Measurements from ENCODE around the gene MBNL2.

MBNL2 gene

DNA sequence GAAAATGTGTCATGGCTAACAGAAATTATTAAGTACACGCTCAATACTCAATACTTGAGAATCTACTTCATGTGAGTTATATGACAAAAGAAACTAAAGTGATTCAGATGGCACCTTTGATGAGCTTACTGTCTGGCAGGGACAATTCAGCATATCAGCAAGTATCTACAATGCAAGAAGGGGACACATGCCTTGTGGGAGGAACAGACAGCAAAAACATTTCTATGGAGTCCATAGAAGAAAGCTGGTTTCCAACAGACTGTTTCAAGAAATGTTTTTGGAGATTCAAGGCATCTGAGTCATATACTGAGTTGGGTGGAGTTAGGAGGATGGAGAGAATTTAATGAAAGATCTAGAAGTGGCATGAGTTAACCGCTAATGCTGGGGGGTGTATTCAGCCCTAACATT is 54.7 kb downstream of the MBNL2 start:
- DNase-seq: no peak

DNA sequence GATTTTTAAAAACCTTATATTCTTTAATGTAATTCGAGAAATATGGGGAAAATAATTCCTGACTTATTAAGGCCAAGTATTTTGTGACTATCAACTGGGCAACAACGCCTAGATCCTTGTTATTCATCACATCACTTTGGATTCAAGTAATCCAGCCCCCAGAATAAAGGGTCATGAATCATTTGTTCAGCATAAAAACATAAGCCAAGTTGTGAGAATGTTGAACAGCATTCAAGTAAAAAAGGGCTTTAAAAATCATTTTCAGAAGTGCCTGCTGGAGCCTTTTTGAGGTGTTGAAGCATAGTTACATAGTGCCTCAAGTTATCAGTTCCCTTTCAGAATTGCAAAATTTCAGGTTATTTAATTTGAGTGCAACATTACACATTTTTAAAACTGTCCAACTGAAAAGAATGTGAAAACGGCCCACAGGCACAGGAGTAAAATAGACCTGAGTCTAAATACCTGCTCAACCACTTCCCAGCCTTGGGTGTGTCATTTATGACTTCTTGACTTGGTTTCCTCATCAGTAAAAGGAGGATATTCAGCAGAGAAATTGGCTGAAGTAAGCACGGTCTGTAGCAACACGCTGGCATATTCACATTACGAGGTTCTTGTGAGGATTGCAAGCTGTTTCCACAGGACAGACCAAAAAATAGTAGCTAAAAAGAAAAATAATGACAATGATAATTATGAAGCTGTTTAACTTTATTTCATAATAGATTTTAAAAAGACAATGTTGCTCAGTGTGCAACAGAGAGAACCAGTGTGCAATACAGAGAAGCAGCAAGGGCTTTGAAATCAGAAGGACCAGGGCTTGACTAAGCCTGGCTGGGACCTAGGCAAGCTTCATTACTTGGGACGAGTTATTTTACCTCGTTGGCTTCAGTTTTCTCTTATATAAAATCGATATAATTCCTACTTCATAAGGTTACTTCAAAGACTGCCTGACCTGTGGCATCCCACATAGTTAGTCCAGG is 56.6 kb downstream of the MBNL2 start:
- DNase-seq: no peak

DNA sequence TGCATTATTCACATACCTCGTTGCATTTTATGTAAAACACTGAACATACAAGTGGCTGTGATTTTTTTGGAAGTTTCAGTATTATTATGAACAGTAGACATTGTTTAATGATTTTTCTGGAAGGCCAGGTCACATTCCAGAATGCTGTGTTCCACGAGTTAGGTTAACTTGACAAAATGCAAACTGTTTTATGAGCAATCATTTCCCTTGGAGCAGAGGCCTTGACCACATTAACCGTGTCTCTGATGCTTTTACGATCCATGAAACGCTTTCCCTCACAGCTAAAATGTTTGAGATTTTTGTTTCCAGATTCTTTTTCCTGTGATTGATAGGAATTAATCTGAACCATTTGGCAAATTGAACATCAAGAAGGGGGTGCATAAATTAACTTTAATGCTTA is 57.8 kb downstream of the MBNL2 start:
- no peak for DNase-seq

GRCh38 chr13:97280478-97280877 is 58.3 kb downstream of the MBNL2 start:
- no peak for DNase-seq

- no peak for DNase-seq
These were observed 58.9 kb downstream of the MBNL2 start for GRCh38 chr13:97281028-97281427.

GRCh38 chr13:97282705-97283104 is 60.6 kb downstream of the MBNL2 start:
- no peak for DNase-seq

DNA sequence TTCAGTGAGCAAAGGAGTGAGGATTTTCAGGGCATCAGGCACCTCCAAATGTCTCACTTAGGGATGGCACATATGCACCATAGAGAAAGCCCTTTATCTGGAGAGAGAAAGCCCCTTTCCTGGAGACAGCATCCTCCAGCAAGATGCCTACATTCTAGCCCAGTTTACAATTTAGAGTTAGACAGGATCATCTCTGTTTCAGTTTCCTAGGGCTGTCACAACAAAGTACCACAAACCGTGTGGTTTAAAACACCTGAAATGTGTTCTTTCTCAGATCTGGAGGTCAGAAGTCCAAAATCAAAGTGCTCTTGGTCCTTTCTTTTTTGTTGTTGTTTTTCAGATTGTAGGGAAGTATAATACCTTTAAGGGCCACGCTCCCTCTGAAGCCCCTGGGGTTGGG is 61.8 kb downstream of the MBNL2 start:
- no peak for DNase-seq

DNA sequence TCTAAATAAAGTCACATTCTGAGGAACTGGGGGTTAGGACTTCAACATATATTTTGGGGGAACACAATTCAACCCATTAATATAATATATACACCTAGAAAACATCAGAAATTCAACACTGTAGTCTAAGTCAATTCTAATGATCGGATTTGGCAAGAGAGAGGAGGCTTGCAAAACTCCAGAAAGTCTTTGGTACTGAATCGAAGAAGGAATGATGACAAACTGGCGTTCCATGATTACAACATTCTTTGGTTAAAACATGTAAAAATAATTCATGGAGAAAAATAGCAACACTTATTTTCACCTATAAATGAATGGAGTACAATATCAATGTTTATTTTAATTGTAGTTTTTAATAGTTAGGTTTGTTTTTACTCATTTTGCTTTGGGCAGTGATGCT is 62.4 kb downstream of the MBNL2 start:
- DNase-seq: no peak

DNA sequence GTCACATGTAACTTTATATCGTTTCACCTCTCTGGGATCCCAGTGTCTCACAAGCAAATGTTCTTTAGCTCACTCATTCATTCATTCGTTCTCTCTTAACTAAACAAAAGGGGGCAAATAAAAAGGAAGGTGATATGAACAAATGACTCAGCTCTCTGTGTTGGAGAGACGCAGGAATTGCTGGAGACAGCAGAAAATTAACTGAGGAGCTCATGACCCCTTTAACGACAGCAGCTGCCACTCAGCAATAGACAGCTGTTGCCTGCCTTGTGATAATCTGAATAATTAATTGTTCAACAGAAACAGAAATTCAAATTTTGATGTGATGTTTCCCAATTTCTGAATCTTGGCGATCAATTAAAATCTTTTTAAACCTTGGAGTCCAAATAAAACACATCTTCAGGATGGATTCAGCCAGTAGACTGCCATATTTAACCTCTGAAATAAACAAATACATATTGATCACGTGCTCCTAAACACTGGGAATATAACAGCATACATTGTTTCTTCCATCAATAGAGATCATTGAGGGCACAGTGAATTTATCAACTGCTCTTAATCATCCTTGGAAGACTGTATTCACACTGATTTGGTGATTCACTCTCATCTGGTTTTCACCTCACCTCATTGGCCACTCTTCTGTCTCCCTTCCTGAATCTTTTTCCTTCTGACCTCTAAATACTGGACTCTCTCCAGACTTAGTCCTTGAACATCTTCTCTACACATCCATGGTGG is 63.3 kb downstream of the MBNL2 start:
- no peak for DNase-seq

GRCh38 chr13:97286317-97287046 is 64.3 kb downstream of the MBNL2 start:
- DNase-seq: no peak

GRCh38 chr13:97287047-97287383 is 64.9 kb downstream of the MBNL2 start:
- no peak for DNase-seq

DNA sequence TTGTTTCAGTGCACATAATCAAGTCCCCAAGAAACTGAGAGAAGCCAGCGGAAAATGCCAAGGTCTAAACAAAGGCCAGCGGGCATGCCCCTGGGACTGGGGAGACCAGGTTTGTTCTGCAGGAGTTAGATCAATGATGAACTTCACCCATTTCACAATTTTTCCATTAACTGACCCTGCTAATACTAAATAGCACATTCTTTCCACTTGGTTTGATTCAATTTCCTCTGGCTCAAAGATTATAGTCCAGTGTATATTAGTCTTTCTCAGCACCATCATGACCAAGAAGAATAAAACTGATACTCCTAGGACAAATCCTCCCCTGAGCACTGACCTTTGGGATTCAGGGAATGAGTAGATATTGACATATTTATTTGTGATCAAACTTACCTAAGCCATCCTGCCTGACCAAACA is 66.4 kb downstream of the MBNL2 start:
- DNase-seq: no peak

DNA sequence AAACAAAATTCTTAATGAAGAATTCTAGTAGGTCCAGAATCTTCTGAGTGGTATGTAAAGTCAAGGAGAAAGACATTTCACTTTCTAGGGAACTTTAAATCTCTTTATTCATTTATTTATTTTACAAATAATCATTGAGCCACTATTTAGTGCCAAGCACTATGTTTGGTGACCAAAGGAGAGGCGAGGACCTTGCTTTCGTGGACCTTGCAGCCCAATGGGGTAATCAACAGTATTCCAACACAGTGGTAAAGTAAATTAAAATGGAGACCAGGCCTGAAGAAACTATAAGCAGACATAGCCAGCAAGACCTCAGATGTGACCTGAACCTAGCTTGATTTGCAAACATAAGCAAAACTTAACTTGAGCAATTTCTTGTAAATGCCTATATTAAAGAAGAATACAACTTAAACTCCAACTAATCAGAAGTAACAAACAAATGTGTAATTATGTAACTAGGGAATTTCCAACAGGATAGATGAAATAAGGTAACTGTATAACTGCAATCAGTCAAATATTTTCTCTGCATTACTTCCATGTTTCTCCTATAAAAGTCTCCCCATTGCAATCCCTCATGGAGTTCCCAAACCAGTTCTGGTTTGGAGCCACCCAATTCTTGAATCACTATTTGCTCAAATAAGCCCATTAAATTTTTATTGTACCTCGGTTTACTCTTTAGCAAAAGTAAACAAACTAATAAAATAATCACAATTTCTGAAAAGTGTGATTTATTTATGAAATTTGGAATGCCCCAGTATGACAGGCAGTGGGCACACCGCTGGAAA is 67.6 kb downstream of the MBNL2 start:
- no peak for DNase-seq

DNA sequence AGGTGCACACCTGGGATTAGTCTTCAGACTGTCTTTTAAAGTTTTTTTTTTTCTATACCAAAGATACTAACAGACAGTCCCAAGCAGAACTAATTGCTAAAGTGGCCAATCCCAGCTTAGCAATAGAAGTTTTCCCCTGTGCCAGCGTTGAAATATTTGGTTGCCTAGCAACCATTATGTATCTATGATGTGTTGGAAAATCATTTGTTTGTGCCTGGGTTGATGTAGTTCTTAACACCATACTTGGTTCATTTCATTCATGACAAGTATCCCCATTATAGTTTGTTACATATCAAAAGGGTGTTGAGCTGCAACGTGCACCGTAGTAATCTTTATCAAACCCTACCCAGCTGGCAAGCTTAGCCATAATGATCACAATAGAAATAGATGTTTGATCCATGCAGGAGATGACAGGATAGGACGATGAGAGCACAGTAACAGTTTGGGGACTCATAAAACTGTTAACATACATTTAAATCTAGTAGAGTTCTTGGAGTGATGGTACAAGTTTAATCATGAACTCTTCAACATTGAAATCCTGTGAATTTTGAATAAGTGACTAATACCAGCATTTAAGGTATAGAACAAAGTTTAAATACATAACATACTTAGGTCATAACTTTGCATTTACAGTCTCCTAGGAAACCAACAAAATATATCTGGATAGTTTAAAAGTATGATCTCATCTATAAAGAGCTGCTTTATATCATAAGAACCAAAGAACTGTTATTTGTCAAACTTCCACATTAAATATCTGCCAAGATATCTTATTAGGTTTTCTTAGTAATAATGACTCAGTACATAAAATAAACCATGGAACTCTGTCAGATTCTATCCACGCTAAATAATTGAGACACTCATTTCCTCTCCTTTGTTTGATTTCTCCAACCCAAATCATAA is 73.4 kb downstream of the MBNL2 start:
- DNase-seq: no peak

GRCh38 chr13:97296740-97297139 is 74.6 kb downstream of the MBNL2 start:
- DNase-seq: no peak

DNA sequence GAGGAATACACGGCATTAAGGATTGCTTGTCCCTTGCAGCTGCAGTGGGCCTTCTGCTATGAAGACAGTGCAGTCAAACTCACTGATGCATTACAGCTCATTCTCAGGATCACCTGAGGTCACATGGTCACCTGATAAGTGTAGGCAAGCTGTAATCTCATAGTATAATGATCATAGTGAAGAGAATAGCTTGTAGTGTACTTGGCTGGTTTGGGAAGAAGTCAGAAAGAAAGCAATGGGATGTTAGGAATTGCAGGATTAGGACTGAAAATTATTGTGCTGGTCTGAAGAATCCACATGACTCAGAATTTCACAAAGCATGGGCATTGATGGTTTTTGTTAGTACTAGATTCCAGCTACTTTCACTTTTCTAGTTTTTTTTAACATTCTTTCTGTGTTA is 76.7 kb downstream of the MBNL2 start:
- no peak for DNase-seq

DNA sequence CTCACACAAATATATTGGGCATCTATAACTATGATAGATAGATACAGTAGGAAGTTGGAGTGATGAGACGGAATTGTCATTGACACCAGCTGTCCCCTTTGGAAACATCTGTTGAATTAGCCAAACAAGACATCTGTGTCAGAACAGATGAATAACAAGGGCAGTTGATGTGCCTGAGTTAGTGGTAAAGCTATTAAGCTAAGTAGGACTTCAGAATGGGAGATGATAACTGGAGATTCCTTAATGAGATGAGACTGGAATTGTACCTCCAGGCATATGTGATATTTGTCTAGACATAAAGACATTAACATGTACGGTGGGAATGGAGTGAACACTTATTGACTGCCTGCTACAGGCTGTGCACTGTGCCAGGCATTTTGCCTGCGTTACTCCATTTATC is 78.7 kb downstream of the MBNL2 start:
- no peak for DNase-seq

GRCh38 chr13:97301382-97302095 is 79.4 kb downstream of the MBNL2 start:
- no peak for DNase-seq

- no peak for DNase-seq
These were observed 80.5 kb downstream of the MBNL2 start for GRCh38 chr13:97302611-97303010.

- DNase-seq: no peak
These were observed 84.0 kb downstream of the MBNL2 start for GRCh38 chr13:97306106-97306505.

DNA sequence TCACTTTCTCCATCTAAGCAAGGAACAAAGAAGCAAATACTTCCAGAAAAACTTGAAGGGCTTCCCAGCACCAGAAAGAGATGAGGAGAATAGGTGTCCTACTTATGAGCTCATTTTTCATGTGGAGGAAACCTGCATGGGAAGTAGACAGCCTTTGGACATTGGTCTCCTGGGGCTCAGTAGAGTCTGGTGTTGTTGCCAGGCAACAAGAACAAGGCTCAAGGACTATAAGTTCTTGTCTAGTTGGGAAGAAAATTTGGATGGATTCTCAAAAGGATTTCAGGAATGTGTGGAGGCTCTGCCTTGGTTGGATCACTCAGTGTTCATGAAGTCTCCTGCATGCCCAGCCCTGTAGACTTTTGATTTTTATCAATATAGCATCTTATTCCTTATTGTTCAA is 84.5 kb downstream of the MBNL2 start:
- DNase-seq: no peak
